ENCODE data around the gene STK25.

DNA sequence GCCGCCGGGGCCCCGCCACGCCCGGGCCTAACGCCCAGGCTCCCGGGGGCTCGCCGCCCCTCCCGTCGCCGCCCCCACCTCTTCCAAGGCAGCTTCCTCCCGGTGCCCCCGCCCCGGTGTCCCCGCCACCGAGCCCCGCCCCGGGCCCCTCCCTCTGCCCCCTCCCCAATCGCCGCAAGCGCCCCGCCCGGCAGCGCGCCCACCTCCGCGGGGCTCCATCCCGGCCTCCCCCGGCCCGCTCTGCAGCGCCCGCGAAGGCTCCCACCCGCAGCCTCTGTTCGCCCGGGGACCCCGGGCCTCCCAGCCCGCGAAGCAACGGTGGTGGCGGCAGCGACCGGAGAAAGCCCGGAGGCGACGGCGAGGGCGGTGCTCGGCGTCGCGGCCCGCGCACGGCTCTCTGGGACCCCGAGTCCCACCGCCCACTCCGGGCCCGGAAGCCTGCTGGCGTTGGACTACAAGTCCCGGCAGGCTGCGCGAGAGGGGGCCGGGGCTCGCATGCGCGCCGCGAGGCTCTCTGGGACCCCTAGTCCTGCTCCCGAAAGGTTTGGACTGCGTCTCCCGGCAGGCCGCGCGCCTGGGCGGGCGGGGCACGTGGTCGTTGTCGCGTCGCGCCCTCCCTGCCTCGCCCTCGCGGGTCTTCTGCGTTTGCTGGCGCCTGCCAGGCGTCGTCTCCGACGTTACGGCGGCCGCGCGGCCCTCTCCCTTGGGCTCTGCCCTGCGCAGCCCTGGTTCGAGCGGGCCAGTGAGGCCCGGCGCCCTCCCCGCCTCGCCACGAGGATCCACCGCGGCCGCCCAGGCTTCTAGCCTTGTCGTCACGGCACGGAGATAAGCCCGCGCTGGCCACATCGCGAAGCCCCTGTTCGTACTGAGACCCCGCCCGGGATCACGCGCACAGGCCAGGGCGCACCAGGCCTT lies at the start of gene STK25:
- TF ChIP-seq, protein P1, sequence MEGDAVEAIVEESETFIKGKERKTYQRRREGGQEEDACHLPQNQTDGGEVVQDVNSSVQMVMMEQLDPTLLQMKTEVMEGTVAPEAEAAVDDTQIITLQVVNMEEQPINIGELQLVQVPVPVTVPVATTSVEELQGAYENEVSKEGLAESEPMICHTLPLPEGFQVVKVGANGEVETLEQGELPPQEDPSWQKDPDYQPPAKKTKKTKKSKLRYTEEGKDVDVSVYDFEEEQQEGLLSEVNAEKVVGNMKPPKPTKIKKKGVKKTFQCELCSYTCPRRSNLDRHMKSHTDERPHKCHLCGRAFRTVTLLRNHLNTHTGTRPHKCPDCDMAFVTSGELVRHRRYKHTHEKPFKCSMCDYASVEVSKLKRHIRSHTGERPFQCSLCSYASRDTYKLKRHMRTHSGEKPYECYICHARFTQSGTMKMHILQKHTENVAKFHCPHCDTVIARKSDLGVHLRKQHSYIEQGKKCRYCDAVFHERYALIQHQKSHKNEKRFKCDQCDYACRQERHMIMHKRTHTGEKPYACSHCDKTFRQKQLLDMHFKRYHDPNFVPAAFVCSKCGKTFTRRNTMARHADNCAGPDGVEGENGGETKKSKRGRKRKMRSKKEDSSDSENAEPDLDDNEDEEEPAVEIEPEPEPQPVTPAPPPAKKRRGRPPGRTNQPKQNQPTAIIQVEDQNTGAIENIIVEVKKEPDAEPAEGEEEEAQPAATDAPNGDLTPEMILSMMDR (IDR thresholded peaks at IDR 0.05) = no peak
- TF ChIP-seq POLR2A (IDR thresholded peaks at IDR 0.05) = peak; percentile 66
